Smooth muscle cell (in vitro differentiated cells): Measurements from ENCODE around the gene DTYMK. TPM values are rescaled to one million over a fixed set of nuclear protein-coding genes. Genes with fewer than 3 reads are reported as not detected.

ENCODE experiments used
- DNase-seq: peaks from one replicate; lab custom pipeline; 2025; ENCODE audit not compliant: unreplicated experiment; lab: John Stamatoyannopoulos, UW
- H2AFZ ChIP-seq: fragments of 200-600 bp; sonication (generic); 2 replicates; pipeline ENCODE4 v1.6.0; 2016; ENCODE audit warnings: antibody characterized with exemption, low read depth, mild to moderate bottlenecking
- H3F3A ChIP-seq: fragments of 200-600 bp; sonication (generic); 2 replicates; pipeline ENCODE4 v1.6.0; 2017; ENCODE audit warnings: antibody characterized with exemption, low read depth
- H3K27ac ChIP-seq: fragments of 200-600 bp; sonication (generic); 2 replicates; pipeline ENCODE4 v1.5.1; 2016; ENCODE audit warnings: low read depth, mild to moderate bottlenecking
- H3K27me3 ChIP-seq: fragments of 200-600 bp; sonication (generic); 2 replicates; pipeline ENCODE4 v1.6.1; 2016; ENCODE audit warnings: low read depth, mild to moderate bottlenecking
- H3K36me3 ChIP-seq: fragments of 200-600 bp; sonication (generic); 2 replicates; pipeline ENCODE4 v1.5.1; 2016; ENCODE audit warnings: low read depth
- H3K4me1 ChIP-seq: fragments of 200-600 bp; sonication (generic); 2 replicates; pipeline ENCODE4 v1.5.1; 2016; ENCODE audit warnings: low read depth
- H3K4me2 ChIP-seq: fragments of 200-600 bp; sonication (generic); 2 replicates; pipeline ENCODE4 v1.6.0; 2016; ENCODE audit warnings: mild to moderate bottlenecking
- H3K4me3 ChIP-seq: fragments of 200-600 bp; sonication (generic); 2 replicates; pipeline ENCODE4 v1.5.1; 2016; ENCODE audit warnings: mild to moderate bottlenecking
- H3K79me2 ChIP-seq: fragments of 200-600 bp; sonication (generic); 2 replicates; pipeline ENCODE4 v1.6.0; 2016; ENCODE audit warnings: low read depth, mild to moderate bottlenecking
- H3K9ac ChIP-seq: fragments of 200-600 bp; sonication (generic); 2 replicates; pipeline ENCODE4 v1.6.0; 2016; ENCODE audit warnings: low read depth
- H3K9me3 ChIP-seq: fragments of 200-600 bp; sonication (generic); replicated peaks from 2 replicates; pipeline ENCODE4 v1.5.1; 2016; ENCODE audit warnings: low read depth
- H4K20me1 ChIP-seq: fragments of 200-600 bp; sonication (generic); 2 replicates; pipeline ENCODE4 v1.6.0; 2016; ENCODE audit warnings: low read depth
- WGBS: methylation state at CpG from one replicate; pipeline ENCODE4 v1.1.7; 2016; ENCODE audit warnings: low lambda C conversion rate; 5-methylcytosine and 5-hydroxymethylcytosine counted together
- polyA plus RNA-seq: library from polyadenylated mRNA; unstranded; fragments of >200 nt; fragmentation: Nextera tagmentation; extraction: Ambion mirVana; gene quantifications from 2 replicates; pipeline ENCODE4 v1.2.1, GENCODE V29; 2016
- total RNA-seq: library from RNA; depleted of rRNA; stranded (reverse); fragments of >200 nt; gene quantifications from 2 replicates; pipeline ENCODE4 v1.2.3, GENCODE V29; 2014
- TF ChIP-seq, protein P1 (sequence below): fragments of 200-600 bp; sonication (generic); IDR thresholded peaks from 2 replicates; pipeline ENCODE4 v1.5.1; 2017; ENCODE audit warnings: borderline replicate concordance, mild to moderate bottlenecking, antibody characterized with exemption; ENCODE audit not compliant: insufficient read depth, poor library complexity, severe bottlenecking

Gene DTYMK
- total and polyA plus RNA-seq, 2 experiments from 2014 or later: 22.2 to 65.8 TPM

GRCh38 chr2:241637018-241637794, 49.4 kb downstream of the DTYMK start, which contains the start of the genes ATG4B and THAP4:
Gene ATG4B, plus strand, starts transcription at chr2:241637693. Its CDS starts 22 bp downstream, at chr2:241637715.
Gene THAP4, minus strand, starts transcription at chr2:241637158. Its CDS starts 141 bp downstream, at chr2:241637017.
- 1% methylated on average over 68 of the region's 123 CpGs for WGBS
- peak within 1 kb of the TSS; percentile 98 for H3K9ac ChIP-seq
- peaks cover 15% of the 10 kb centered on the region for H3K4me1 ChIP-seq
- H3K27me3 ChIP-seq: no peaks in the 10 kb centered on the region
- H3K9me3 ChIP-seq: no peaks in the 10 kb centered on the region
- DNase-seq: peak; percentile 82
- peak within 1 kb of the TSS; percentile 97 for H2AFZ ChIP-seq
- peak within 1 kb of the TSS; percentile 99 for H3K4me3 ChIP-seq
- peaks cover 88% of the 10 kb centered on the region for H3K79me2 ChIP-seq
- peak within 1 kb of the TSS; percentile 95 for H3K4me2 ChIP-seq
- peaks cover 71% of the 10 kb centered on the region for H4K20me1 ChIP-seq
- TF ChIP-seq, protein P1, sequence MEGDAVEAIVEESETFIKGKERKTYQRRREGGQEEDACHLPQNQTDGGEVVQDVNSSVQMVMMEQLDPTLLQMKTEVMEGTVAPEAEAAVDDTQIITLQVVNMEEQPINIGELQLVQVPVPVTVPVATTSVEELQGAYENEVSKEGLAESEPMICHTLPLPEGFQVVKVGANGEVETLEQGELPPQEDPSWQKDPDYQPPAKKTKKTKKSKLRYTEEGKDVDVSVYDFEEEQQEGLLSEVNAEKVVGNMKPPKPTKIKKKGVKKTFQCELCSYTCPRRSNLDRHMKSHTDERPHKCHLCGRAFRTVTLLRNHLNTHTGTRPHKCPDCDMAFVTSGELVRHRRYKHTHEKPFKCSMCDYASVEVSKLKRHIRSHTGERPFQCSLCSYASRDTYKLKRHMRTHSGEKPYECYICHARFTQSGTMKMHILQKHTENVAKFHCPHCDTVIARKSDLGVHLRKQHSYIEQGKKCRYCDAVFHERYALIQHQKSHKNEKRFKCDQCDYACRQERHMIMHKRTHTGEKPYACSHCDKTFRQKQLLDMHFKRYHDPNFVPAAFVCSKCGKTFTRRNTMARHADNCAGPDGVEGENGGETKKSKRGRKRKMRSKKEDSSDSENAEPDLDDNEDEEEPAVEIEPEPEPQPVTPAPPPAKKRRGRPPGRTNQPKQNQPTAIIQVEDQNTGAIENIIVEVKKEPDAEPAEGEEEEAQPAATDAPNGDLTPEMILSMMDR: no peak
- H3F3A ChIP-seq: peaks cover 4% of the 10 kb centered on the region
- H3K27ac ChIP-seq: peak within 1 kb of the TSS; percentile 99
- no peaks in the 10 kb centered on the region for H3K36me3 ChIP-seq

DNA sequence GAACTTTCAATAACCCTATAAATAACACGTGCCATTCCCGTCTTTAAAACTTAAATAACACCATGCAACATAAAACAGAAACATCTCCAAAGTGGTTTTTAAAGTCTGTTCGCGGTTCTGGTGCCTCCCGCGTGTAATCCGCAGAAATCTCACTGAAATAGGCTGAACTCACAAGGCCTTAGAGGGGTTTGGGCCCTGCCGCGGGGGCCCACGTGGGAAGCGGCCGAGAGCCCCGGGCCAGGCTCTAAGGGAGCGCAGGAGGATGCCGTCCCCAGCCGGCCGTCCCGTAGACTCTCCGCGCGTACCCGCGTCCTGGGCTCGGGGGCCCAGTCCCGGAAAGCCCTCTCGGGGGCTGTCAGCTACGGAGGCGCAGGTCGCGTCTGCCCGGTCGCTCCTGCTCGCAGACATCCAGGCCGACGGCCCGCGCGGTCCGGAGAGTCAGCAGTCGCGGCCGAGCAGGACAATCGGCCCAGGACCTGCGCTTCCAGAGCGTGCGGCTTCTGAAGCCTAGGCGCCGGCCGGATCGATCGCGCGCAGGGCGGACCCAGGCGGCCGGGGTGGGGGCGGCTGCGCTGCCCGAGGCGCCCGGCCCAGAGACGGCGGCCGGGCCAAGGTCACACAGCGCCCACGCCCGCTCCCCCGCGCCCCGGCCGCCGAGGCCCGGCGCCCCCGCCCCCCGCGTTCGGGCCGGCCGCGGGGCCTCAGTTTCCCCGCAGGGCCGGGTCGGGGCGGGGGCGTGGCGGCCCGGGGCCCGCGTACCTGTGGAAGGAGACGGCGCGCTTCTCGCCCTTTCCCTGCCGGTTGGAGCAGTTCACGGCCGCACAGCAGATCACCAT, 50.2 kb downstream of the DTYMK start:
- Histone ChIP-seq H4K20me1 (peaks cover 71% of the 10 kb centered on the region), H3K27ac (peak overlapping the region; percentile 47), H3K36me3 (no peaks in the 10 kb centered on the region), H3K79me2 (peaks cover 88% of the 10 kb centered on the region), H3K4me2 (peak overlapping the region; percentile 86), H3K27me3 (no peaks in the 10 kb centered on the region), H3K4me1 (peaks cover 15% of the 10 kb centered on the region), H2AFZ (peak overlapping the region; percentile 41), H3K9me3 (no peaks in the 10 kb centered on the region), H3F3A (peaks cover 4% of the 10 kb centered on the region), H3K4me3 (peak overlapping the region; percentile 99), H3K9ac (peak overlapping the region; percentile 76)
- 2% methylated on average over 51 of the region's 97 CpGs for WGBS
- DNase-seq: no peak
- TF ChIP-seq, protein P1: no peak

GRCh38 chr2:241635756-241636155, 50.9 kb downstream of the DTYMK start:
- WGBS: 35% methylated on average over 6 of the region's 6 CpGs
- peak overlapping the region; percentile 47 for H3K27ac ChIP-seq
- TF ChIP-seq, protein P1: no peak
- no peaks in the 10 kb centered on the region for H3K9me3 ChIP-seq
- no peak for DNase-seq
- H4K20me1 ChIP-seq: peaks cover 67% of the 10 kb centered on the region
- H2AFZ ChIP-seq: peak overlapping the region; percentile 41
- peaks cover 88% of the 10 kb centered on the region for H3K79me2 ChIP-seq
- H3K9ac ChIP-seq: peak overlapping the region; percentile 76
- peak overlapping the region; percentile 86 for H3K4me2 ChIP-seq
- peak overlapping the region; percentile 99 for H3K4me3 ChIP-seq
- no peaks in the 10 kb centered on the region for H3K36me3 ChIP-seq
- H3K4me1 ChIP-seq: peaks cover 15% of the 10 kb centered on the region
- H3K27me3 ChIP-seq: no peaks in the 10 kb centered on the region
- peaks cover 4% of the 10 kb centered on the region for H3F3A ChIP-seq
